ENCODE measurements around the gene ATF7IP2. TPM values are rescaled to one million over a fixed set of nuclear protein-coding genes. Genes with fewer than 3 reads are reported as not detected.

ATF7IP2 gene
- total and polyA plus RNA-seq, 2 experiments from 2014 or later = 1.1 to 1.3 TPM

DNA sequence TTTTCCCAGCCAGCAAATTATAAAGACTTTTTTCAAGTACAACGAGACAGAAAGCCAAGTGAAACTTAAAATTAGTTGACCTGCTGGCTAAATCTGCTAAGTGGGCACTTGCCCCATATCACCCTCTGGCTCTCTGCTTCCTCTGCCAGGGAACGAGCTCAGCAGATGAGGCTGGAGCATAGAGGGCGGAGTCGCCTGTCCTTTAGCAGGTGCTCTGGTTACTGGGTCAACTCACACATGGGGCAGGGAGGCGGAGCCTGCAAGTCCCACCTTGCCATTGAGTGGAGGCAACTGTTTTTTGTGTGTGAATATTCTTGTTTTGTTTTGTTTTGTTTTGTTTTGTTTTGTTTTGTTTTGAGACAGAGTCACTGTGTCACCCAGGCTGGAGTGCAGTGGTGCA is 132.0 kb downstream of the ATF7IP2 start:
- Histone ChIP-seq H3K27ac (no peak overlapping the region), H3K79me2 (ENCODE audit: insufficient read depth) (no peaks in the 10 kb centered on the region), H3K9me3 (ENCODE audit: low read depth) (no peaks in the 10 kb centered on the region), H2AFZ (no peak overlapping the region), H3K36me3 (ENCODE audit: low read depth) (no peaks in the 10 kb centered on the region), H3K27me3 (replicated peaks; ENCODE audit: insufficient read depth) (no peaks in the 10 kb centered on the region), H4K20me1 (ENCODE audit: insufficient read depth) (no peaks in the 10 kb centered on the region), H3K9ac (no peak overlapping the region), H3K4me1 (ENCODE audit: insufficient read depth) (peaks cover 5% of the 10 kb centered on the region), H3F3A (ENCODE audit: insufficient read depth) (no peaks in the 10 kb centered on the region), H3K4me2 (ENCODE audit: unreplicated experiment) (no peak overlapping the region), H3K4me3 (no peak overlapping the region), H3K9me2 (ENCODE audit: insufficient read depth) (no peaks in the 10 kb centered on the region)
- 94% methylated on average over 5 of the region's 5 CpGs for WGBS, 2 experiments (ENCODE audit: low coverage in 1 of 2, low lambda C conversion rate in 2 of 2, missing lambda C conversion rate in 2 of 2)
- in situ Hi-C loops (cut with MboI) = loop anchor here (10.0 kb wide), 1 partner anchor 397 kb away; no protein-coding TSS in a partner anchor
- TF ChIP-seq EZH2 (IDR thresholded peaks at IDR 0.05; ENCODE audit: insufficient read depth, poor library complexity, severe bottlenecking) (no peak), EZH2phosphoT487 (IDR thresholded peaks at IDR 0.05; ENCODE audit: insufficient read depth, low read depth) (no peak)
- DNase-seq = no peak

DNA sequence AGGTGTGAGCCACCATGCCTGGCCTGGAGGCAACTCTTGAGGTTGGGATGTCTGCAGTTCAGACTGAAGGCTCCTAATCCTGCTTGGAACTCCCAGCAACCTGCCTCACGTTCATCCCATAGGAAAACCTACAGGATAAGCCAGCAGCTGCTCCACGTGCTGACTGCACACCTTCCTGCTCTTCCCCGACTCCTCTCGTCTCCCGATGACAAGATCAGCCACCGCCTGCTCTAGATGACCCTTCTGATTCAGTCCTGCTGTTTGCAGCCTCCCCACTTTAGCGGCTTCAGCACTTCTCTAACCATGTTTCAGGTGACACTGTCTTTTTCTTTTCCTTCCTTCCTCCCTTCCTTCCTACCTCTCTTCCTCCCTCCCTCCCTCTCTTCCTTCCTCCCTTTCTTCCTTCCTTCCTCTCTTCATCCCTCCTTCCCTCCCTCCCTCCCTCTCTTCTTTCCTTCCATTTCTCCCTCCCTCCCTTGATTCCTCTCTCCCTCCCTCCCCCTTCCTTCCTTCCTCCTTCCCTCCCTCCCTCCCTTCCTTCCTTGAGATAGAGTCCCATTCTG is 132.7 kb downstream of the ATF7IP2 start:
- Histone ChIP-seq H3K9me3 (ENCODE audit: low read depth) (no peaks in the 10 kb centered on the region), H3K9ac (no peak overlapping the region), H3K9me2 (ENCODE audit: insufficient read depth) (no peaks in the 10 kb centered on the region), H3F3A (ENCODE audit: insufficient read depth) (no peaks in the 10 kb centered on the region), H3K79me2 (ENCODE audit: insufficient read depth) (no peaks in the 10 kb centered on the region), H2AFZ (no peak overlapping the region), H3K36me3 (ENCODE audit: low read depth) (no peaks in the 10 kb centered on the region), H3K4me1 (ENCODE audit: insufficient read depth) (peaks cover 5% of the 10 kb centered on the region), H3K4me2 (ENCODE audit: unreplicated experiment) (no peak overlapping the region), H4K20me1 (ENCODE audit: insufficient read depth) (no peaks in the 10 kb centered on the region), H3K27ac (no peak overlapping the region), H3K4me3 (no peak overlapping the region), H3K27me3 (replicated peaks; ENCODE audit: insufficient read depth) (no peaks in the 10 kb centered on the region)
- no peak for DNase-seq
- in situ Hi-C loops (cut with MboI) = loop anchor here (10.0 kb wide), 1 partner anchor 396 kb away; no protein-coding TSS in a partner anchor
- WGBS, 2 experiments (ENCODE audit: low coverage in 1 of 2, low lambda C conversion rate in 2 of 2, missing lambda C conversion rate in 2 of 2) = 91% methylated on average over 7 of the region's 7 CpGs
- TF ChIP-seq EZH2 (IDR thresholded peaks at IDR 0.05; ENCODE audit: insufficient read depth, poor library complexity, severe bottlenecking) (no peak), EZH2phosphoT487 (IDR thresholded peaks at IDR 0.05; ENCODE audit: insufficient read depth, low read depth) (no peak)

DNA sequence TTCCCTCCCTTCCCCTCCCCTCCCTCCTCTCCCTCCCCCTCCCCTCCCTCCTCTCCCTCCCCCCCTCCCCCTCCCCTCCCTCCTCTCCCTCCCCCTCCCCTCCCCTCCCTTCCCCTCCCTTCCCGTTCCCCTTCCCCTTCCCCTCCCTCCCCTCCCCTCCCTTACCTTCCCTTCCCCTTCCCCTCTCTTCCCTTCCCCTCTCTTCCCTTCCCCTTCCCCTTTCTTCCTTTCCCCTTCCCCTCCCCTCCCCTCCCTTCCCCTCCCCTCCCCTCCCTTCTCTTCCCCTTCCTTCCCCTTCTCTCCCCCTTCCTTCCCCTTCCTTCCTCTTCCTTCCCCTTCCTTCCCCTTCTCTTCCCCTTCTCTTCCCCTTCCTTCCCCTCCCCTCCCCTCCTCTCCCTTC is 133.4 kb downstream of the ATF7IP2 start:
- no peak overlapping the region for H3K4me2 ChIP-seq (ENCODE audit: unreplicated experiment)
- H3K27ac ChIP-seq = no peak overlapping the region
- H3K9ac ChIP-seq = no peak overlapping the region
- H3K4me1 ChIP-seq (ENCODE audit: insufficient read depth) = peaks cover 5% of the 10 kb centered on the region
- no peaks in the 10 kb centered on the region for H3K9me2 ChIP-seq (ENCODE audit: insufficient read depth)
- WGBS, 2 experiments (ENCODE audit: low coverage in 1 of 2, low lambda C conversion rate in 2 of 2, missing lambda C conversion rate in 2 of 2) = 11% methylated on average over 1 of the region's 1 CpG; no CpG with 5 or more reads in 1 of the 2 experiments
- H3F3A ChIP-seq (ENCODE audit: insufficient read depth) = no peaks in the 10 kb centered on the region
- in situ Hi-C loops (cut with MboI) = loop anchor here (10.0 kb wide), 1 partner anchor 396 kb away; no protein-coding TSS in a partner anchor
- no peaks in the 10 kb centered on the region for H3K79me2 ChIP-seq (ENCODE audit: insufficient read depth)
- no peaks in the 10 kb centered on the region for H3K9me3 ChIP-seq (ENCODE audit: low read depth)
- no peaks in the 10 kb centered on the region for H4K20me1 ChIP-seq (ENCODE audit: insufficient read depth)
- H3K27me3 ChIP-seq (replicated peaks; ENCODE audit: insufficient read depth) = no peaks in the 10 kb centered on the region
- no peak overlapping the region for H3K4me3 ChIP-seq
- no peaks in the 10 kb centered on the region for H3K36me3 ChIP-seq (ENCODE audit: low read depth)
- TF ChIP-seq EZH2 (IDR thresholded peaks at IDR 0.05; ENCODE audit: insufficient read depth, poor library complexity, severe bottlenecking) (no peak), EZH2phosphoT487 (IDR thresholded peaks at IDR 0.05; ENCODE audit: insufficient read depth, low read depth) (no peak)
- DNase-seq = no peak
- H2AFZ ChIP-seq = no peak overlapping the region

DNA sequence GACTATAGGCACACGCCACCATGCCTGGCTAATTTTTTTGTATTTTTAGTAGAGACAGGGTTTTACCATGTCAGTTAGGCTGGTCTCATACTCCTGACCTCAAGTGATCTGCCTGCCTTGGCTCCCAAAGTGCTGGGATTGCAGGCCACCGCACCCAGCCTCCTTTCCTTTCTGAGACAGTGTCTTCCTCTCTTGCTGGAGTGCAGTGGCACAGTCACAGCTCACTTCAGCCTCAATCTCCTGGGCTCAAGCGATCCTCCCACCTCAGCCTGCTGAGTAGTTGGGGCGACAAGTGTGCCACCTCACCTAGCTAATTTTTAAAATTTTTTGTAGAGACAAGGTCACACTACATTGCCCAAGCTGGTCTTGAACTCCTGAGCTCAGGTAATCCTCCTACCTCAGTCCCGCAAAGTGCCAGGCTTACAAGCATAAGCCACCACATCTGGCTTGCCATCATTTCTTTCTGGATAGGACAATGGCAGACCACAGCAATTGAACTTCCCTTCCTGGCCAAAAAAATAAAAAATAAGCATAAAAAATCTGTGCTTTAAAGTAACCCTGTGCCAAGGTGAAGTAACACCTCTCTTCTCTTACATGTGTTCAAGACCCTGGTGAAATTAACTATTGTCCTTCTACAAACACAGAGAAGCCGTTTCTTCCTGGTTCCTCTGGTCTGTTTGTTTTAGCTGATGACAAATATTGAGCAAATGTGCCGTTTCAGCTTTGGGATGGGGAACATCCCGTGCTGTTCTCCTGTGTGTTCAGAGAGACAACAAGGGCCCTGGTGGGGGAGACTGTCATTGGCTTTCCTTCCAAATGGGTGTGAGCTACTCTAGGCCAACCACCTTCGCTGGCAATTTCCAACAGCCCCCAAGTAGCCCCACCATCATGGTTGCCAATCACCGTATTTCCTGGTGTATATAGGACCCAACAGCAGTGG is 134.3 kb downstream of the ATF7IP2 start:
- in situ Hi-C loops (cut with MboI) = loop anchor here (10.0 kb wide), 1 partner anchor 395 kb away; no protein-coding TSS in a partner anchor
- Histone ChIP-seq H3K4me1 (ENCODE audit: insufficient read depth) (peaks cover under 1% of the 10 kb centered on the region; the same call in 1 of the 2 replicates), H2AFZ (no peak overlapping the region), H4K20me1 (ENCODE audit: insufficient read depth) (no peaks in the 10 kb centered on the region), H3K4me3 (no peak overlapping the region), H3K27ac (no peak overlapping the region), H3K9me3 (ENCODE audit: low read depth) (no peaks in the 10 kb centered on the region), H3K79me2 (ENCODE audit: insufficient read depth) (no peaks in the 10 kb centered on the region), H3K4me2 (ENCODE audit: unreplicated experiment) (no peak overlapping the region), H3K36me3 (ENCODE audit: low read depth) (no peaks in the 10 kb centered on the region), H3K9me2 (ENCODE audit: insufficient read depth) (no peaks in the 10 kb centered on the region), H3K9ac (no peak overlapping the region), H3F3A (ENCODE audit: insufficient read depth) (no peaks in the 10 kb centered on the region), H3K27me3 (replicated peaks; ENCODE audit: insufficient read depth) (no peaks in the 10 kb centered on the region)
- TF ChIP-seq EZH2phosphoT487 (IDR thresholded peaks at IDR 0.05; ENCODE audit: insufficient read depth, low read depth) (no peak), EZH2 (IDR thresholded peaks at IDR 0.05; ENCODE audit: insufficient read depth, poor library complexity, severe bottlenecking) (no peak)
- WGBS, 2 experiments (ENCODE audit: low coverage in 1 of 2, low lambda C conversion rate in 2 of 2, missing lambda C conversion rate in 2 of 2) = 87 to 88% methylated on average over 10 of the region's 10 CpGs
- DNase-seq = no peak

All from GM23248 (cell line).